GM12878 (cell line): Measurements from ENCODE around the gene PHF21B. TPM values are rescaled to one million over a fixed set of nuclear protein-coding genes. Genes with fewer than 3 reads are reported as not detected.

ENCODE experiments used
- ATAC-seq: fragments of 200-7000 bp; cut with Tn5 transposase; 3 replicates; pipeline ENCODE4 v1.9.1; 2020; ENCODE audit warnings: mild to moderate bottlenecking, moderate library complexity
- BruUV-seq: library from RNA; stranded (reverse); fragments of 400-500 nt; replicated peaks from 2 replicates; lab custom pipeline; 2021; lab: Mats Ljungman, UMichigan
- CTCF ChIA-PET: fragments of 300-600 bp; sonication (Branson Sonifier 250); formaldehyde crosslinking; extraction: SDS; loops from one replicate; lab custom pipeline; 2021; ENCODE audit warnings: inconsistent platforms; lab: Yijun Ruan, JAX
- POLR2A ChIA-PET: fragments of 350-600 bp; formaldehyde crosslinking; extraction: SDS; loops from one replicate; lab custom pipeline; 2021; ENCODE audit warnings: inconsistent platforms; lab: Charles Lee
- RAD21 ChIA-PET: fragments of 300-600 bp; sonication (Branson Sonifier 250); formaldehyde crosslinking; loops from one replicate; lab custom pipeline; 2023; ENCODE audit warnings: antibody characterized with exemption; ENCODE audit not compliant: unreplicated experiment; lab: Charles Lee
- SMC1A ChIA-PET: fragments of 300-600 bp; sonication (Branson Sonifier 250); formaldehyde crosslinking; loops from one replicate; lab custom pipeline; 2023; ENCODE audit not compliant: unreplicated experiment, uncharacterized antibody; lab: Charles Lee
- DNase-seq: peaks from one replicate; pipeline ENCODE4 v3.0.0-alpha.2; 2011; ENCODE audit warnings: low read depth, low spot score
- FAIRE-seq: peaks from 3 replicates; lab custom pipeline; 2011; peaks lifted over from hg19 to GRCh38; lab: Jason Lieb, UNC
- H2AFZ ChIP-seq: 2 replicates; pipeline ENCODE4 v1.6.0; 2011; ENCODE audit warnings: low read depth, low read length, control low read depth; ENCODE audit not compliant: control insufficient read depth
- H3K27ac ChIP-seq: 2 replicates; pipeline ENCODE4 v1.5.1; 2011; ENCODE audit warnings: control low read depth; ENCODE audit not compliant: control insufficient read depth, insufficient read depth
- H3K27me3 ChIP-seq, 2 experiments: replicated peaks in 1 of 2; 2 replicates each; pipeline versions ENCODE4 v1.6.0 to v1.6.1; 2011; ENCODE audit warnings: low read length in 1 of 2; ENCODE audit not compliant: control insufficient read depth in 2 of 2, insufficient read depth in 2 of 2
- H3K36me3 ChIP-seq, 2 experiments: 2 replicates each; pipeline ENCODE4 v1.5.1; 2011; ENCODE audit warnings: low read length in 1 of 2; ENCODE audit not compliant: control insufficient read depth in 2 of 2, insufficient read depth in 2 of 2
- H3K4me1 ChIP-seq: 2 replicates; pipeline ENCODE4 v1.6.1; 2011; ENCODE audit warnings: mild to moderate bottlenecking, low read length, moderate library complexity, mixed read lengths; ENCODE audit not compliant: control insufficient read depth, insufficient read depth
- H3K4me2 ChIP-seq: 2 replicates; pipeline ENCODE4 v1.6.0; 2011; ENCODE audit warnings: control low read depth; ENCODE audit not compliant: control insufficient read depth, insufficient read depth
- H3K4me3 ChIP-seq: fragments of 200-600 bp; sonication (generic); 2 replicates; pipeline ENCODE4 v1.5.1; 2016
- H3K79me2 ChIP-seq: 2 replicates; pipeline ENCODE4 v1.6.0; 2011; ENCODE audit warnings: low read length; ENCODE audit not compliant: control insufficient read depth, insufficient read depth
- H3K9ac ChIP-seq: 2 replicates; pipeline ENCODE4 v1.8.0; 2011; ENCODE audit warnings: low read length, control low read depth, mixed read lengths; ENCODE audit not compliant: control insufficient read depth, insufficient read depth
- H3K9me3 ChIP-seq: replicated peaks from 3 replicates; pipeline ENCODE4 v1.5.1; 2011; ENCODE audit warnings: mild to moderate bottlenecking, low read length; ENCODE audit not compliant: control insufficient read depth, insufficient read depth
- H4K20me1 ChIP-seq: 2 replicates; pipeline ENCODE4 v1.6.0; 2011; ENCODE audit not compliant: control insufficient read depth, insufficient read depth
- JUND ChIP-seq: IDR thresholded peaks from 2 replicates; pipeline ENCODE4 v1.6.1; 2012; ENCODE audit warnings: low read depth, mild to moderate bottlenecking, low read length, improper control_type of control experiment, moderate library complexity
- RB1 ChIP-seq: fragments of 450-650 bp; formaldehyde crosslinking; IDR thresholded peaks from 2 replicates; pipeline ENCODE4 v1.6.1; 2017; ENCODE audit warnings: mild to moderate bottlenecking, borderline replicate concordance
- TCF7 ChIP-seq: IDR thresholded peaks from 2 replicates; pipeline ENCODE4 v1.6.1; 2014; ENCODE audit warnings: antibody characterized with exemption, borderline replicate concordance
- WGBS: methylation state at CpG from one replicate; pipeline ENCODE4 v1.1.6; 2016; ENCODE audit warnings: low lambda C conversion rate; ENCODE audit not compliant: insufficient replicate concordance, insufficient coverage; ENCODE audit errors: missing lambda C conversion rate; 5-methylcytosine and 5-hydroxymethylcytosine counted together
- in situ Hi-C: fragments of 300-500 bp; cut with MboI; formaldehyde crosslinking; loops from 9 replicates; pipeline ENCODE4 v1.14.3; 2018; ENCODE audit warnings: mixed read lengths
- intact Hi-C: fragments of 100-400 bp; cut with micrococcal nuclease; formaldehyde crosslinking; loops from one replicate; pipeline ENCODE4 v1.14.2; 2022; ENCODE audit not compliant: unreplicated experiment
- polyA plus RNA-seq, 11 experiments: library from polyadenylated mRNA; depleted of rRNA in 4 of 11; unstranded in 6 of 11; stranded (reverse) in 5 of 11; fragments of >200 nt; fragmentation: Nextera tagmentation in 4 of 11; fragmentation: Illumina TruSeq in 1 of 11; extraction: Ambion mirVana in 4 of 11; extraction: Trizol in 1 of 11; gene quantifications; 1 replicate in 1 of 11; 2 replicates in 10 of 11; pipeline versions ENCODE4 v1.2.1 to v1.2.3, GENCODE V29; 2011 to 2016; ENCODE audit warnings: inconsistent platforms in 2 of 11, missing spikeins in 2 of 11, low read depth in 1 of 11
- total RNA-seq, 4 experiments: library from RNA; depleted of rRNA in 3 of 4; stranded (reverse); fragments of >200 nt in 3 of 4; fragmentation: Illumina TruSeq in 1 of 4; extraction: Trizol in 1 of 4; gene quantifications; 2 replicates each; pipeline versions ENCODE4 v1.2.1 to v1.2.3, GENCODE V29; 2013 to 2021
- TF ChIP-seq, protein P1 (sequence below): fragments of 450-650 bp; IDR thresholded peaks from 2 replicates; pipeline ENCODE4 v1.6.1; 2018; ENCODE audit warnings: borderline replicate concordance, mild to moderate bottlenecking; ENCODE audit not compliant: partially characterized antibody

The PHF21B gene
- total and polyA plus RNA-seq, 10 of the 15 experiments (the other 5 are each of a cell fraction or from before 2014, with no cell fraction given): 0.03 to 0.35 TPM; not detected in 8

DNA sequence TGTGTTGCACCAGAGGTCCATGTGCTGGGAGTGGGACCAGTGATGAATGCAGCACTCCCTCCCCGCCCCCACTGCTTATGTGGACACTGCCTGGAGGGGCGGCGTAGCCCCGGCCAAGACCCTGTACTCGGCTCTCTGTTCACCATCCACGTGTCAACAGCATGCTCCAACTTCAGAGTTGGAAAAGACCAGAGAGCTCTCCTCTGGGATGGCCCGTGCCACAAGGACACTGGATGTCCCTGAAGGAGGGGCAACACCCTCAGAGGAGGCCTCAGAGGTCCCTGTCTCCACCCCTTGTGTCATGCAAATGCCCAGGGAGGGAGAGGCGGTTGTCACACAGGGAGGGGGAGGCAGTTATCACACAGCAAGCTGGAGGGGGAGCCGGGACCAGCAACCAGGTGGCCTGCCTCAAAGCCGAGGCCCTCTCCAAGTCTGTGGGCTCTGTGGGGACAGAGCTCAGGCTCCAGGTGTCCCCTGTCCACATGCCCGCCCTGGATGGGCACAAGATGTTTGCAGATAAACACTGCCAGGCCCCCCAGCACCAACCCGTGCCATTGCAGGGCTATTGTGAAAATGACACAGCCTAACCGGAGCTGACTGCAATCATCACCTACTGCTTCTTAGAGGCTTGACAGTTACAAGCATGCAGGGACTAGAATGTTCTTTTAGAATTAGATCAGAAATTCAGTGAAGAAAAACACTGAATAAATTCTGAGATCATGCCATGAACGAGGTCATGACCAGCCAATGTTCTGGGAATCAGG is 121.1 kb downstream of the PHF21B start:
- SMC1A ChIA-PET: no interaction called here
- Histone ChIP-seq H3K27ac (no peak overlapping the region), H2AFZ (no peak overlapping the region), H3K4me3 (no peak overlapping the region), H3K9ac (no peak overlapping the region), H3K4me2 (no peak overlapping the region), H3K36me3 (no peaks in the 10 kb centered on the region), H3K9me3 (no peaks in the 10 kb centered on the region), H3K27me3 (no peaks in the 10 kb centered on the region), H3K4me1 (no peaks in the 10 kb centered on the region), H3K79me2 (no peaks in the 10 kb centered on the region)
- intact Hi-C loops: no loop called here
- WGBS: 29% methylated on average over 14 of the region's 14 CpGs
- FAIRE-seq (no peak), ATAC-seq (no peak), DNase-seq (no peak)
- RAD21 ChIA-PET: no interaction called here
- BruUV-seq: no TSS peak
- CTCF ChIA-PET: no interaction called here
- in situ Hi-C loops: loop anchor here (25.0 kb wide), 1 partner anchor 526 kb away; no protein-coding TSS in a partner anchor
- POLR2A ChIA-PET: no interaction called here
- no peak for TF ChIP-seq TCF7
- no peak for TF ChIP-seq RB1
- no peak for TF ChIP-seq JUND
- TF ChIP-seq, protein P1, sequence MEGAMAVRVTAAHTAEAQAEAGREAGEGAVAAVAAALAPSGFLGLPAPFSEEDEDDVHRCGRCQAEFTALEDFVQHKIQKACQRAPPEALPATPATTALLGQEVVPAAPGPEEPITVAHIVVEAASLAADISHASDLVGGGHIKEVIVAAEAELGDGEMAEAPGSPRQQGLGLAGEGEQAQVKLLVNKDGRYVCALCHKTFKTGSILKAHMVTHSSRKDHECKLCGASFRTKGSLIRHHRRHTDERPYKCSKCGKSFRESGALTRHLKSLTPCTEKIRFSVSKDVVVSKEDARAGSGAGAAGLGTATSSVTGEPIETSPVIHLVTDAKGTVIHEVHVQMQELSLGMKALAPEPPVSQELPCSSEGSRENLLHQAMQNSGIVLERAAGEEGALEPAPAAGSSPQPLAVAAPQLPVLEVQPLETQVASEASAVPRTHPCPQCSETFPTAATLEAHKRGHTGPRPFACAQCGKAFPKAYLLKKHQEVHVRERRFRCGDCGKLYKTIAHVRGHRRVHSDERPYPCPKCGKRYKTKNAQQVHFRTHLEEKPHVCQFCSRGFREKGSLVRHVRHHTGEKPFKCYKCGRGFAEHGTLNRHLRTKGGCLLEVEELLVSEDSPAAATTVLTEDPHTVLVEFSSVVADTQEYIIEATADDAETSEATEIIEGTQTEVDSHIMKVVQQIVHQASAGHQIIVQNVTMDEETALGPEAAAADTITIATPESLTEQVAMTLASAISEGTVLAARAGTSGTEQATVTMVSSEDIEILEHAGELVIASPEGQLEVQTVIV: no peak
- TF ChIP-seq, all 136 proteins: peak for 0
- H4K20me1 ChIP-seq: no peaks in the 10 kb centered on the region
